AG10803 (cell line): Measurements from ENCODE around the gene CMTM3.
A peak's percentile ranks its signal among the peaks of the same experiment; 100 is the strongest.
"Not testable (repeated sequence)": the region's sequence is repeated elsewhere in the genome, so short reads cannot be mapped to it uniquely, and the experiment has no call there.

ENCODE experiments used
- DNase-seq: peaks from one replicate; pipeline ENCODE4 v3.0.0; 2010; ENCODE audit warnings: low read depth
- H3K4me3 ChIP-seq: 2 replicates; pipeline ENCODE4 v1.5.1; 2011; ENCODE audit warnings: mild to moderate bottlenecking, low read length, control low read depth
- TF ChIP-seq, protein P1 (sequence below): conservative IDR thresholded peaks from 2 replicates; pipeline ENCODE4 v1.5.1; 2011; ENCODE audit warnings: mild to moderate bottlenecking, low read length, control low read depth, inconsistent platforms

CMTM3 gene

GRCh38 chr16:66619534-66620428 is 15.3 kb downstream of the CMTM3 start:
- DNase-seq: peak; percentile 91
- no peak overlapping the region for H3K4me3 ChIP-seq
- TF ChIP-seq, protein P1, sequence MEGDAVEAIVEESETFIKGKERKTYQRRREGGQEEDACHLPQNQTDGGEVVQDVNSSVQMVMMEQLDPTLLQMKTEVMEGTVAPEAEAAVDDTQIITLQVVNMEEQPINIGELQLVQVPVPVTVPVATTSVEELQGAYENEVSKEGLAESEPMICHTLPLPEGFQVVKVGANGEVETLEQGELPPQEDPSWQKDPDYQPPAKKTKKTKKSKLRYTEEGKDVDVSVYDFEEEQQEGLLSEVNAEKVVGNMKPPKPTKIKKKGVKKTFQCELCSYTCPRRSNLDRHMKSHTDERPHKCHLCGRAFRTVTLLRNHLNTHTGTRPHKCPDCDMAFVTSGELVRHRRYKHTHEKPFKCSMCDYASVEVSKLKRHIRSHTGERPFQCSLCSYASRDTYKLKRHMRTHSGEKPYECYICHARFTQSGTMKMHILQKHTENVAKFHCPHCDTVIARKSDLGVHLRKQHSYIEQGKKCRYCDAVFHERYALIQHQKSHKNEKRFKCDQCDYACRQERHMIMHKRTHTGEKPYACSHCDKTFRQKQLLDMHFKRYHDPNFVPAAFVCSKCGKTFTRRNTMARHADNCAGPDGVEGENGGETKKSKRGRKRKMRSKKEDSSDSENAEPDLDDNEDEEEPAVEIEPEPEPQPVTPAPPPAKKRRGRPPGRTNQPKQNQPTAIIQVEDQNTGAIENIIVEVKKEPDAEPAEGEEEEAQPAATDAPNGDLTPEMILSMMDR: no peak

DNA sequence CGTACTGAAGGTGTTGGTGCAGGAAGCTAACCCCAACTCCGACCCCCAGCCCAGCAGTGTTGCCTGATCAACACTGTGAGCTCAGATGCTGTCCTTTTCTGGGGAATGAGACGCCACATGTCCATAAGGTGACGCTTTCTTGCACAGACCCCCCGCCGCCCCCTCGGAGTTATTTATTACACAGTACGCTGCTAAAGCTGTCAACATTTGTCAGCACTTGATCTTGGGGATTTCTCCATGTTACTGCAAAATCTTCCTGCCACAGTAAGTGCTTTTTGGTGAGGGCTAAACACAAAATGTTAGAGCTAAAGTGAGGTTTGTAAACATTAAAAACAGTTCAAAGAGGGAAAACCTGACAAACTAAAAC is 15.9 kb downstream of the CMTM3 start:
- no peak for DNase-seq
- TF ChIP-seq, protein P1: no peak
- no peak overlapping the region for H3K4me3 ChIP-seq

- no peak overlapping the region for H3K4me3 ChIP-seq
- peak; percentile 53 for DNase-seq
- TF ChIP-seq, protein P1: no peak
These were observed 17.5 kb downstream of the CMTM3 start for GRCh38 chr16:66621973-66622372.

DNA sequence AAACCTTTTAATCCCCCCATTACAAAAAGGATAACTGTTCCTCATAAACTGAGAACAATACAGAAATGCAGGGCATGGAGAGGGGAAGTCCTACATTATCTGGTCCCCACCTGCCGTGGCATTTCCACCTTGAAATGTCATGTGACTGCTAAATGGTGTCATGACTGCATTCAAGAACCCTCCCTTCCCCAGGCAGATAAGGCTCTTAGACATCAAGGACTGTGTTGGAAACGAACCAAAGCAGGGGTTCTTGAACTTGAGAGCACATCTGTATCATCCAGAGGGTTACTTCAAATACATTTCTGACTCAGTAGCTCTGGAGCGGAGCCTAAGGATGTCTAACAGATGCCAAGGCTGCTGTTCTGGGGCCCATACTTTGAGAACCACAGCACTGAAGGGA is 18.4 kb downstream of the CMTM3 start:
- DNase-seq: no peak
- TF ChIP-seq, protein P1: no peak

GRCh38 chr16:66623755-66624154 is 19.3 kb downstream of the CMTM3 start:
- no peak overlapping the region for H3K4me3 ChIP-seq
- no peak for DNase-seq
- TF ChIP-seq, protein P1: no peak

More for the DNA sequence above, 18.4 kb downstream of the CMTM3 start:
- H3K4me3 ChIP-seq: no peak overlapping the region

DNA sequence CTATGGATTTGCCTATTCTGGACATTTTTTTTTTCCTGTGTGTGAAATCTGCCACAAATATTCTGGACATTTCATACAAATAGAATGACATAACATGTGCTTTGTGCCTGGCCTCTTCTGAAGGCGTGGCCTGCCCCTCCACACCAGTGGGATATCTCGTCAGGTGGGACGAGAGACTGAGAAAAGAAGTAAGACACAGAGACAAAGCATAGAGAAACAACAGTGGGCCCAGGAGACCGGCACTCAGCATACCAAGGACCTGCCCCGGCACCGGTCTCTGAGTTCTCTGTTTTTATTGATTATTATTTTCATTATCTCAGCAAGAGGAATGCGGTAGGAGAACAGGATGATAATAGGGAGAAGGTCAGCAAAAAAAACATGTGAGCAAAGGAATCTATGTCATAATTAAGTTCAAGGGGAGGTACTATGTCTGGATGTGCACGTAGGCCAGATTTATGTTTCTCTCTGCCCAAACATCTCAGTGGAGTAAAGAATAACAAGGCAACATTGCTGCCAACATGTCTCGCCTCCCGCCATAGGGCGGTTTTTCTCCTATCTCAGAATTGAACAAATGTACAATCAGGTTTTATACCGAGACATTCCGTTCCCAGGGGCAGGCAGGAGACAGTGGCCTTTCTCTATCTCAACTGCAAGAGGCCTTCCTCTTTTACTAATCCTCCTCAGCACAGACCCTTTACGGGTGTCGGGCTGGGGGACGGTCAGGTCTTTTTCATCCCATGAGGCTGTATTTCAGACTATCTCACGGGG is 23.3 kb downstream of the CMTM3 start:
- not testable (repeated sequence) for DNase-seq, H3K4me3 ChIP-seq

GRCh38 chr16:66629856-66630255 is 25.4 kb downstream of the CMTM3 start:
- TF ChIP-seq, protein P1: no peak
- DNase-seq: no peak
- no peak overlapping the region for H3K4me3 ChIP-seq

GRCh38 chr16:66630561-66631260 is 26.2 kb downstream of the CMTM3 start:
- not testable (repeated sequence) for DNase-seq, H3K4me3 ChIP-seq

DNA sequence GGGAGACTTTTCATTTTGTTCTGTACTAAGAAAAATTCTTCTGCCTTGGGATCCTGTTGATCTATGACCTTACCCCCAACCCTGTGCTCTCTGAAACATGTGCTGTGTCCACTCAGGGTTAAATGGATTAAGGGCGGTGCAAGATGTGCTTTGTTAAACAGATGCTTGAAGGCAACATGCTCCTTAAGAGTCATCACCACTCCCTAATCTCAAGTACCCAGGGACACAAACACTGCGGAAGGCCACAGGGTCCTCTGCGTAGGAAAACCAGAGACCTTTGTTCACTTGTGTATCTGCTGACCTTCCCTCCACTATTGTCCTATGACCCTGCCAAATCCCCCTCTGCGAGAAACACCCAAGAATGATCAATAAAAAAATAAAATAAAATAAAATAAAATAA is 27.1 kb downstream of the CMTM3 start:
- DNase-seq, H3K4me3 ChIP-seq: not testable (repeated sequence)
